ENCODE results near the gene EDC4.
"Not testable (repeated sequence)": the region's sequence is repeated elsewhere in the genome, so short reads cannot be mapped to it uniquely, and the experiment has no call there.

EDC4 gene

DNA sequence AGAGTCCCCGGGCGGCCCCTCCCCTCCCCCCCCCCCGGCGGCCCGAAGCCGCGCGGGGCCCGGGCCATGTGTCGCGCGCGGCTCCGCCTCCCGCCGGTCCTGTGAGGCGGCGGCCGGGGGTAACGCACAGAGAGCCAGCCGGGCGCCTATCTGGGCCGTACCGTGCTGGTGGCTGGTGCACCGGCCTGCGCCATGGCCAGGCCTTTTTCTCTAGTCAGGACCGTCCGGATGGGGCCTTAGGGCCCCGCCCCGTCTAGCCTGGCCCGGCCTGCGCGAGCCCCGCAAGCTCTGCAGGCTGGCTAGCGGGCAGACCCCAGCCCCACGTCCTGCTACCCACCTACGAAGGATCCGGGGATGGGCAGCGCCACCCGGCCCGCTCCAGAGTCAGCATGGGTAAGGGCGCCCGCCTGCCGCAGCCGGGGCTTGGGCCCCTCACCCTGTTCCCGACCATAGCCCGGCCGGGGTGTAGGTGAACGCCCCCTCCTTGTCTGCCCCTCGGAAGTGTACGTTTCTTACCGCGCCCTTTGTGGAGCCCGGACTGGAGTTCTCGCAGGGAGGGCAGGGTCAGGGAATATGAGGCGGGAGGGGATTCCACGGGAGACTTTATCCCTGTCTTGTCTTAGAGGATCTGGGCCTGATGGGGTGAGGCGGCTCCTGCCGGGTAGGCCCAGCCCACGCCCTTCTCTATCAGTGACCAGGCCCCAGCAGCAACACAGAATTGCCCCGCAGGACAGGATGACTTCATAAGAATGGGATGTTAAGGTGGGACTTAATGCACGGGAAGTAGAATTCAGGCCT lies 25.6 kb upstream of the EDC4 start, which contains the start of gene CENPT:
Gene CENPT, minus strand, starts transcription at position 630 of the 798 bp plus-strand sequence. CDS start 13,834 bp downstream, outside the sequence.
- DNase-seq (ENCODE audit: low read depth in 2 of 2): no peak

DNA sequence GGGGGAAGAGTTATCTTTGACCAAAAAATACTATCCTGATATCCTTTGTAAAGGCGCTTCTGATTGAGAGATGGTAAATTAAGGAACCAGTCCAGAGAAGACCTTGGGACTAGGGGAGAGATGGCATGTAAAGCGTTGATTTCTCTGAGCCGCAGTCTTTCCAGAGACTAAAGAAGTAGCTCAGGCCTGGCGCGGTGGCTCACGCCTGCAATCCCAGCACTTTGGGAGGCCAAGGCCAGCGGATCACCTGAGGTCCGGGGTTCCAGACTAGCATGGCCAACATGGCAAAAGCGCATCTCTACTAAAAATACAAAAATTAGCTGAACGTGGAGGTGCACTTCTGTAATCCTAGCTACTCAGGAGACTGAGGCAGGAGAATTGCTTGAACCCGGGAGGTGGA lies 24.7 kb upstream of the EDC4 start:
- DNase-seq (ENCODE audit: low read depth in 2 of 2): no peak

DNA sequence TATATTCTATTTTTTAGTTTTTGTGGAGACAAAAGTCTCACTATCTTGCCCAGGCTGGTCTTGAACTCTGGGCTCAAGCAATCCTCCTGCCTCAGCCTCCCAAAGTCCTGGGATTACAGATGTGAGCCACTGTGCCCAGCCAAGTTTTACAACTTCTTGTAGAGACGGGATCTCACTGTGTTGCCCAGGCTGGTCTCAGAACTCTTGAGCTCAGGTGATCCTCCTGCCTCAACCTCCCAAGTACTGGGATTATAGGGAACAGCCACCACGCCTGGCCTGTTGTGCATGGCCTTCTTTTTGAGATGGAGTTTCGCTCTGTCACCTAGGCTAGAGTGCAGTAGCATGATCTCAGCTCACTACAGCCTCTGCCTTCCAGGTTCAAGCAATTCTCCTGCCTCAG lies 19.2 kb upstream of the EDC4 start:
- DNase-seq (ENCODE audit: low read depth in 2 of 2): no peak

DNA sequence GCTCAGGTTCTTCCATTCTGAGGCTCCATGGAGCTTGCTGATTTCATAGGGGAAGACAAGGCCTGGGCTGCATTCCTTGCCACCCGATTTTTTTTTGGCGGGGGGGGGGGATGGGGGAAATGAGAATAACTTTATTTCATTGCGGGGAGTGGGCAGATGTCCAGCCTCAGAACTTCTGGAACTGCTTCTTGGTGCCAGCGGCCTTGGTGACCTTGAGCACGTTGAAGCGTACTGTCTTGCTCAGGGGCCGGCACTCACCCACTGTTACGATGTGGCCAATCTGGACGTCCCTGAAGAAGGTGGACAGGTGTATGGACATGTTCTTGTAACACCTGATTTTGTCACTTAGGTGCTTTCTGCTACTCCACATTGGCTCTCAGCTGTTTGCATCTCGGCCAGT lies 17.1 kb upstream of the EDC4 start:
- DNase-seq (ENCODE audit: low read depth in 2 of 2): no peak

DNA sequence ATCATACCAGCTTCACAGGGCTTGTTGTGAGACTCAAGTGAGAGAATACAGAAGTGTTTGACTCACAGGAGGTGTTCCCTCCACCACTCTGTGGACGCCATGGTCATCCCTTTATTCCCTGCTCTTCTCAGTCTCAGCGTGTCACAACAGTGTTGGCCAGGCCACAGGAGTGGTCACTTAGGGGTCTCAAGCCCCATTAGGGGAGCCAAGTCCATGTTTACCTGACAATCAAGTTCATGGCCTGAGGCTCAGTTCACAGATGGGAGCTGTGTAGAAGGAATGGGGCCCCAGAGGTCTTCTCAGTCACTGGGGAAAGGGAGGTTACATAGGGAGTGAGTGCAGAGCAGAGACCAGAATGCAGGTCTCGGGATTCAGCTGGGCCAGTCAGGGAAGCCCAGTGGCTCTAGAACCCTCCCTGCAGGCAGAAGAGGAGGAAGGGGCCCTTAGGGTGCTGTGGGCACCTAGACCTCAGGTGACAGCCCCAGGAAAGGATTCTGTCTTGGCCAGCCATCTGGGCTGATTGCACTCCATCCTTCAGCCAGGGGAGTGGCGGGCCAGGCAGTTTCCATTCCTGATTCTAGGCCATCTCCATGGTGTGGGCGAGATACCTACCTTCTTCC lies 15.8 kb upstream of the EDC4 start:
- no peak for DNase-seq (ENCODE audit: low read depth in 2 of 2)

DNA sequence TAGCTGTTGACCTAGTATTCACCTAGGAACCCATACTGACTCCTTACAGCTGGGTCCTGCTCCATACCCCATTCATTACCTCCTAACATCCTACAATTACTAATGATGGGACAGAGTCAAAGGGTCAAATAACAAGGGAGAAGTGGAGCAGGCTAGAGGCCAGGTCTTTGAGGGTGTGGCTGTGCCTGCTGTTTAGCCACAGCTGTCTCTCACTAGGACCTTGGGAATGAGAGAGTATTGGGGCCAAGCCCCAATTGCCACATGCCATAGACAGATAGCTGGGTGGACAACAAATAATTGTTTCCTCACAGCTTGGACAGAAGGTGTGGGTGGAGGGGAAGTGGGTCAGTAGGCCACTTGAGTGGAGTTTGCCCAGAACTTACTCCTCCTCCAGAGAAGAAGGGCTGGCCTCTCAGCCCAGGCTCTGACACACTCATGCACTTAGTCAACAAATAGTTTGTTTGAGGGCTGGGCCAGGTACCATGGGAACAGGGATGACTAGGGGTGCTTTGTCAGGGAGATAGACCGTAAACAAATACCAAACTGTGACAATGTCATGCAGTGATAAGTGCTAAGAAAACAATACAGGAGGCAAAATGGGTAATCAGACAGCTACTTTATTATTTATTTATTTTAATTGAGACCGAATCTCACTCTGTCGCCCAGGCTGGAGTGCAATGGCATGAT lies 15.2 kb upstream of the EDC4 start:
- no peak for DNase-seq (ENCODE audit: low read depth in 2 of 2)

DNA sequence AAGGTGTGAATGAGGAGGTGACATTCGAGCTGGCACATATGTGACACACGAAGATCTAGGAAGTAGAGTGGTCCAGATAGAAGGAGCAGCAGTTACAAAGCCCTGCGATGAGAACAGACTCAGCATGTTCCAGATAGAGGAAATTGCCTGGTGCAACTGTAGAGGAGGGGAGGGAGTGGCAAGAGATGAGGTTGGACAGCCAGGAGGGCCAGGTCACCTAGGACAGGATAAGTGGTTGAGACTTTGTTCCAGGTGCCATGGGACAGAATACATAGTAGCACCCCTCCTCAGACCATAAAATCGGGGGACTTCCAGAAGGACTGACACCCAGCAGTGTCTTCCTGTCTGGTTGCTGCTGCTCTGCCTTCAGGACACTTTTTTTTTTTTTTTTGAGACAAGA lies 14.4 kb upstream of the EDC4 start:
- no peak for DNase-seq (ENCODE audit: low read depth in 2 of 2)

DNA sequence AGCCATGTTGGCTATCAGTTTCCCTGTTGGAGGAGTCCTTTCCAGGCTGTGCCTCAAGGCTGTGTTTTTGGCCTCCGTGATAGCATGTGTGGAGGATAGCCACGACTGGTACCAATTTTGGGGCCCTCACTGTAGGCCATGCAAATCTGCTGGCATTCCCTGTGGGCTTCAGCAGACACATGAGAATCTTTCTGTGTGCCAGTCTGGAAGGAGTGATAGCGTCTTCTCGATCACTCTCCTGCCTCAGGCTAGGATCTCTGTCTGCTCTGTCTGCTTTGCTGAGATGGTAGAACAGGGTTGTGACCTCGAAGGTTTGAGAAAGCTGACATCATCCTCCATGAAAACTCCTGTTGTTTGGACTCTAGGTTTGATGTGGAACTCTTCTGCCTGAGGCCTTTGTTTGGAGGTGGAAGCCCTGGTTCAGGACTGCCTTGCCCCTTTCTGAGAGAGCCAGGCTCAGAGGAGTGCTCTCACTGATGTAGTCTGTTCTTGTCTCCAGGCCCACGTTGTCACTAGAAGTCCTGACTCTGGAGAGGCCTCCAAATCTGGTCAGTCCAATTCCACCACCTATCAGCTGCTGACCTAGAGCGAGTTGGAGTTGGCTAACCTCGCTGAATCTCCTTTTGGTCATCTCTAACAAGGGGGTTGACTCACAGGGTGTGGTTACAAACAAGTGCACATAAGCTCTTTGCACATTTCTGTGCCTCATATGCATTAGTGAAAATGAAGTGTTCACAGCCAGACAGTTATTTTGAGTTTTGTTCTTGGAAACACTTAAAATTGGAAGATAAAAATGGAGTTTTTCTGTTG lies 12.1 kb upstream of the EDC4 start:
- DNase-seq (ENCODE audit: low read depth in 2 of 2): no peak

DNA sequence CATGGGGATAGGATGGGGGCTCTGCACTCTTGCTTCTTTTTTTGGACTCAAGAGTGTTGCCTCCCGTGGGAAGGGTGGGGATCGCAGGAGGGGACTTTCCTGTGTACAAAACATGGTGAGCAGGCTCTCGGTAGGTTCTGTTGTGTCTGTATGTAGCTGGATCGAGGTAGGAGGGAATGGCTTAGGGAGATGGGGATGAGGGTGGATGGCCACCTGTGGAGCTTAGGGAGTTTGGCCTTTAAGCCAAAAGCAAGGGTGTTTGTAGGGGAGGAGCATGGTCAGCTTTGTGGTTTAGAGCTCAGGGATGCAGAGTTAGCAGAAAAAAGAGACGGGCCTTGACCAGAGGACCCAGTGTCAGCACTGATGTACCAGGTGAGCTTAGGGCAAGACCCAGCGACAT lies 11.0 kb upstream of the EDC4 start:
- DNase-seq (ENCODE audit: low read depth in 2 of 2): no peak

DNA sequence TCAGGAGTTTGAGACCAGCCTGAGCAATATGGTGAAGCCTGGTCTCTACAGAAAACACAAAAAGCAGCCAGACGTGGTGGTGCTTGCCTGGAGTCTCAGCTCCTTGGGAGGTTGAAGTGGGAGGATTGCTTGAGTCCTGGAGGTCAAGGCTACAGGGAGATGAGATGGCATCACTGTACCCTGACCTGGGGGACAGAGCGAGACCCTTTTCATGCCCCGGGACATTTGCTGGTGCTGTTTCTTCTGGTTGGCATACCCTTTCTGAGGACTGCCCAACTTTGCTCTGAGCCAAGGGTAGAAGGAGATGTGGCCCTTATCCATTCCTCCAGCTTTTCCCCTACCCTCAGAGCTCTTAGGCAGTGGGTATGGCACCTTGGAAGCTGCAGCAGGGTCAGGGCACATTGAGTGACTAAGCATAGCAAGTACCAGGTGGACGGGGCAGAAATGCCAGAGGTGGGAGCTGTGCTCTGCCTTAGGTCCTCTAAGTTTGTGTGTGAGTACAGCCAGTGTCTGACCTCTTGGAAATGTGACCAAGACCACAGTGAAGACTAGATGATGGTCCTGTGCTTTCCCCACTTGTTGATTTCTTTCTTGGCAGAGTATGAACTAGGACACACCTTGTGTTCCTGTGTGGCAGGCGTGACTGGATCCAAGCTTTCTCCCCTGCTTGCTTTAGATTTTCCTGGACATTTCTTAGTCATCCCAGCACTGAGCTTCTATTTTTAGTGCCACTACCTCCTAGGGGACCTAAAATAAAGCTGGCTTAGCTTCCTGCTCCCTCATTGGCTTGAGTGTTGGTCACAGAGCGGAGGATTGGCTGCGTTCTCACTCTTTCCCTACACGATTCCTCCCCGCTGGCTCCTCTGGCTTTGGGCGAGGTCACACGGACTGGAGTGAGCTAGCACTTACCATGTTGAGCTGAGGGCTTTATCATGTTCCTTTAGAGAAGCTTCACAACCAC lies 9.9 kb upstream of the EDC4 start:
- DNase-seq (ENCODE audit: low read depth in 2 of 2): no peak

DNA sequence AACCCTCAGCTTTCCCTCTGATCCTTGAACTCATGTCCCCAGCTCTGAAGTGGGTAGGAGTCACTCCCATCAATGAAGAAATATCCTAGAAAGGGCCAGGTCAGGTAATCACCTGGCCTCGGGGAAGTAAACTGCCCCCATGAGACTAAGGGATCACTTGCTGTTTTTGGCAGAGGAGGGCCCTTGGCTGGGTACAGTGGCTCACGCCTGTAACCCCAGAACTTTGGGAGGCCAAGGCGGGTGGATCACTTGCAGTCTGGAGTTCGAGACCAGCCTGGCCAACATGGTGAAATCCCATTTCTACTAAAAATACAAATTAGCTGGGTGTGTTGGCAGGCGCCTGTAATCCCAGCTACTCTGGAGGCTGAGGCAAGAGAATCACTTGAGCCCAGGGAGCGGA lies 8.8 kb upstream of the EDC4 start:
- DNase-seq (ENCODE audit: low read depth in 2 of 2): not testable (repeated sequence)

DNA sequence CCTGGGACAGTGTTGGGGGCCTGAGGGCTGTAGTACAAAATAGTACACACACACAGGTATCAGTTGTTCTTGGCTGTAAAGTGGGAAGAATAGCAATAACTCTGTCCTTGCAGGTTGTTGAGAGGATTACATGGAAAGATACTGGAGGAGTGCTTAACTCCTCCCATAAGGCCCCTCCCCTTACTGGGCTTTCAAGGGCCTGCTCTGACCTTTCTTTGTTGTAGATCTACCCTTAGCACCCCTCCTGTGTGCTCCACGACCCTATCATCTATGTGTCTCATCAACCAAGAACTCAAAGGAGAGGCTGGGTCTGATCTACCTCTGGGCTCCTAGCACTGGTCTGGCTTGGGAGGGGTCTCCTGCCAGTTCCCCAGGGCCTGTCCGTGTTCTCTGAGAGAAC lies 8.3 kb upstream of the EDC4 start:
- DNase-seq (ENCODE audit: low read depth in 2 of 2): no peak

DNA sequence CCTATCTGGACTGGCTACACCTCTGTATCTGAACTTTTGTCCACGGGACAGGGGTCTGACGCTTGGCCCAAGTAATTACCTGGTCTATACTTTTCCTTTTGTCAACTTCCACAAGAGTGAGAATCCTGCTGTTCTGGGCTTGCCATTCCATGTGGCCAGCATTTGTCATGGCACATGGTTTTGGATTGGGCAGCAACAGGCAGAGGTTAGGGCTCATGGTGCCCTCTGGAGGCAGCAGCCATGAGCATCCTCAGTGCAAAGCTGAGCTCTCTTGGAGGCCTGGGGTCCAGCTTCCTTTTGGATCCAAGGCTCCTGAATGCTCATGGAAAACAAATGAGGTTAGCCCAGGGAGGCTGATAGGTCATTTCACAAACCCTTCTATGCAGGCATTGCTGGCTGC lies 7.5 kb upstream of the EDC4 start:
- no peak for DNase-seq (ENCODE audit: low read depth in 2 of 2)

DNA sequence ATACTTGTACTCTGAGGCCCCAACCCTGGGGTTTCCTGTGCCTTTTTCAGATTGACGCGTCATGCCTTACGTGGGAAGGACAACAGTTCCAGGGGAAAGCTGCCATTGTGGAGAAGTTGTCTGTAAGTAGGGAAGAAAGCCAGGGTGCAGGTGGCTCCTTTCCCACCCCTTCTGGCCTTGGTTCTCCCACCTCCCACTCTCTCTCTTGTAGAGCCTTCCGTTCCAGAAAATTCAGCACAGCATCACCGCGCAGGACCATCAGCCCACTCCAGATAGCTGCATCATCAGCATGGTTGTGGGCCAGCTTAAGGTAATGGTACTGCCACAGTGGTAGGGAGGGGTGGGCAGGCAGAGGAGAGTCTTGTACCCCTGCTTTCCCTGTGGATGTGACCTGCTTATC lies 4.6 kb upstream of the EDC4 start:
- no peak for DNase-seq (ENCODE audit: low read depth in 2 of 2)

DNA sequence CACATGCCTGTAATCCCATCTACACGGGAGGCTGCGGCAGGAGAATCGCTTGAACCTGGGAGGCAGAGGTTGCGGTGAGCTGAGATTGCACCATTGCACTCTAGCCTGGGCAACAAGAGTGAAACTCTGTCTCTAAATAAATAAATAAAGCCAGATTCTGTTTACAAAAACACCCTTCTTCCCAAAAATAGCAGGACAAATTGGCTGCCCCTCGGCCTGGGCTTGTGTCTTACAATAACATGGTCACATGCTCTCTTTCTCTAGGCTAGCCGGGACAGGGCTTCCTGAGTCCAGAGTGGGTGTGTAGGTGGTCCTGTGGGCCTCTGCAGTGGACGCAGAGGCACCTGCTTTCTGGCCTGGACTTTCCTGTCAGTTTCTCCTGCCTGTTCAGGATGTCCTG lies 3.2 kb upstream of the EDC4 start:
- DNase-seq (ENCODE audit: low read depth in 2 of 2): no peak

DNA sequence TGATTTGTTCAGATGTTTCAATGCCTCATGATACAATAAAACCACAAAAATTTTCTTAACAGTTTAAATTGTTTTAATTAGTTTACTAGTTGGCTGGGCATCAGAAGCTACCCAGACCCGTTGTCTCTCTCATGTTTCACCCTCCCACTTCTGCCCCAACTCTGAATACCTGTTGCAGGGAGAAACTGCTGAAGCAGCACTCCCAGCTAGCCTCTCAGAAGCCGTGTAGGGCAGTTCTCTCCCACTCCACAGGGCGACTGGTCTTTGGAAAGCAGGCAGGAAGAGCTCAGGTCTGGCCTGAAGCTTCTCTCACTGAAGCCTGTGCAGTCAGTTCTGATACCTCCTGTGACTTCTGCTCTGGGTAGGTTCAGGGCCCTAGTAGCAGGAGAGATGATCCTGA lies 1.6 kb upstream of the EDC4 start:
- no peak for DNase-seq (ENCODE audit: low read depth in 2 of 2)

DNA sequence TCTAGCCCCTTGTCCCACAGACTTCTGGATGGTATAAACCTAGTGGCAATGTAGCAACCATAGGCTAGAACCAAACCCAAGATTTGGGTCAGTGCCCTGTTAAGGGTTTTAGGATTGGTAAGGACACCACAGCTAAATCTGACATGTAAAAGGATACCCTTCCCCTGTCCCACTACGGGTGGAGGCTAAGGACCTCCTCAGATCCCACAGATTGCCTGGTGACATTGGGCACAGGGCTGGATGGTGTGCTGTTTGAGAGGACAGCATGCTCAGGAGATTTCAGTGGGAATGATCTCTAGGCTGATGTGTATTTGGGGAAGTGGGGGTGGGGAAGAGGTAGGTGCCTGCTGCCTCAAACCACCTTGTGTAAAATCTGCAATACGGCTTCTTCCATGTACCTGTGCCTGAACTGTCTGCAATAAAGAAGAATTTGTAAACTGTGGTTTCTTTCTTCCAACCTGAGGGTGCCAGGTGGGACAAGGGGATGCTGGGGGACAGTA lies 671 bp upstream of the EDC4 start:
- DNase-seq (ENCODE audit: low read depth in 2 of 2): no peak

DNA sequence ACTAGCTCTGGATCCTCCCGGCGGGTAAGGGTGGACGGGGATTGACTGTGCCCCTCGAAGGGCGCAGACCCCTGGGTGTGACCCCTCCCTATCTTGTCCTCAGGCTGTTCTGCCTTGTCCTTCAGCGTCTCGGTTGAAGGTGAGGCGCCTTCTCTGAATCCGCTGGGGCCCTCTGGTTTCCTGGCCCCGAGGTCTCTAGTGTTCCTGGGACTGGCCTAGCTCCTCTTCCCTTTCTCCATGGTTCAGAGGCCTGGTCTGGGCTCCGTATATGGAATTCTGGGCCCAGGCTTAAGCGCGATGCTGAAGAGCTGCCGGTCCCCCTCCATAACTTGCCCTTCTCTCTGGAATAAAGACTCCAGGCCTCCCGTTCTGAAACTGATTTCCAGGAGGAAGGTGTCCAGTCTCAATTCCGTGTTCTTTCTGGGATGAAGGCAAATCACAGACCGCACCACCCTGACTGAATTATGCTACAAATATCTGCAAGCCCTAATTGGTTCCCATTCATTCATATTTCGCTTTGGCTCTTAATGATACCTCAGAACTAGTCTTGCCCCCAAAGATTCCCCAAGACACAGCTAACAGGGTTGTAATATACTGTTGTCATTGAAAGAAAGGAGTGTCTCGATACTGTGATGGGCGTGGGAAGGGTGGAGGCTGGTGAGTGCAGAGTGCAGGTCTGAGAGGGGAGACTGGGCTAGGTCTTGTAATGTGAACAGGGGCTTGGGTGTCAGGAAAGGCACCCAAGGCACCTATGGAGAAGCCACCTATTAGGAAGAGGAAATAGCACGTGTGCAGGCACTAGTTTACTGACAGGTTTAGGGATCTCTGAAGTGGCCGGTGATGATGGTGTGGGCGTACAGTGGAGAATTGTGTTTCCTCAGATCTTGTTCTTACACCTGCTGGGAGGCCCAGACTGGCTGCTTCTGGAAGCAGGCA lies 851 bp downstream of the EDC4 start:
- DNase-seq (ENCODE audit: low read depth in 2 of 2): no peak

DNA sequence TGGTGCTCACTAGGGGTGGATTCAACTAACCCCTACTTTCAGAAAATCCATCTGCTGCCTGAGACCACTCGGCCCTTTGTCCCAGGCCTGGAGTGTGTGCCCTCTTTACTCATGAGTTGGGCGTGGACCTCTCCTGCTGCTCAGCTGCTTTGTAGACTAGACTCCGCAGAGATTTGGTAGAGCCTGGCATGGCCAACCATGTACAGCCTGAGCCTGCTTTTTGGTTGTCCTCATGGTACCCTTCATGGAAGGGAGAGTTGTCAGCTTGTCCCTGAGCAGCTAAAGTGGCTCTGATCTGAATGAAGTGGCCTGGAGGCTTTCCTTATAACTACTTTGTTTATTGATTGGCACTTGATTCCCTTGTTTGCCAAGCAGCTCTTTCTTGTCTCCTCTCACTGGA lies 1.5 kb downstream of the EDC4 start:
- no peak for DNase-seq (ENCODE audit: low read depth in 2 of 2)

DNA sequence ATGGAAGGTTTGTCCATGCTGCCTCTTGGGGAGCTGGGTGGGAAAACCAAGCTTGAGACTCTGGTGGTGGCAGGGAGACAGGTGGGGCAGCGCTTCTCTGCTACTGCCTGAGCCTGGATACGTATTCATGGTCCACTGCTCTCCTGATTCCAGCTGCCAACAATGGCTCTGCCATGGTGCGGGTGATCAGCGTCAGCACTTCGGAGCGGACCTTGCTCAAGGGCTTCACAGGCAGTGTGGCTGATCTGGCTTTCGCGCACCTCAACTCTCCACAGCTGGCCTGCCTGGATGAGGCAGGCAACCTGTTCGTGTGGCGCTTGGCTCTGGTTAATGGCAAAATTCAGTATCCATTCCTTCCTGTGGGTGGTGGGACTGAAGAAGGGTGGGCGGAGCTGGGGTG lies 4.2 kb downstream of the EDC4 start:
- no peak for DNase-seq (ENCODE audit: low read depth in 2 of 2)
